CD14-positive monocyte (primary cell): ENCODE data around the gene INTS2. TPM values are rescaled to one million over a fixed set of nuclear protein-coding genes. Genes with fewer than 3 reads are reported as not detected.
"Not testable (repeated sequence)": the region's sequence is repeated elsewhere in the genome, so short reads cannot be mapped to it uniquely, and the experiment has no call there.

Experiments
- DNase-seq, 3 donors: peaks; one replicate each; pipeline ENCODE4 v3.0.0-alpha.2; 2011 to 2022
- H2AFZ ChIP-seq: 2 replicates; pipeline ENCODE4 v1.6.0; 2012; ENCODE audit warnings: mild to moderate bottlenecking, low read depth, low read length, inconsistent platforms; ENCODE audit not compliant: insufficient read depth, poor library complexity, severe bottlenecking
- H3K27ac ChIP-seq, 2 donors: 1 replicate in 1 of 2; 2 replicates in 1 of 2; pipeline ENCODE4 v1.5.1; 2012 to 2013; ENCODE audit warnings: low read length in 2 of 2, control low read depth in 1 of 2, inconsistent platforms in 1 of 2, low read depth in 1 of 2, mild to moderate bottlenecking in 1 of 2
- H3K27me3 ChIP-seq, 2 donors: one replicate each; pipeline versions ENCODE4 v1.6.0 to v1.6.1; 2011 to 2013; ENCODE audit warnings: low read length in 2 of 2; ENCODE audit not compliant: control insufficient read depth in 2 of 2, insufficient read depth in 2 of 2
- H3K36me3 ChIP-seq, 2 donors: replicated peaks in 1 of 2; 1 replicate in 1 of 2; 2 replicates in 1 of 2; pipeline versions ENCODE4 v1.5.1 to v1.6.1; 2012 to 2013; ENCODE audit warnings: low read length in 2 of 2, control low read depth in 1 of 2, inconsistent platforms in 1 of 2, mild to moderate bottlenecking in 1 of 2; ENCODE audit not compliant: insufficient read depth in 2 of 2, control insufficient read depth in 1 of 2
- H3K4me1 ChIP-seq, 2 donors: 1 replicate in 1 of 2; 2 replicates in 1 of 2; pipeline versions ENCODE4 v1.5.1 to v1.6.1; 2012 to 2013; ENCODE audit warnings: low read length in 2 of 2, control low read depth in 1 of 2, inconsistent platforms in 1 of 2, mild to moderate bottlenecking in 1 of 2, moderate library complexity in 1 of 2; ENCODE audit not compliant: insufficient read depth in 2 of 2, control insufficient read depth in 1 of 2
- H3K4me2 ChIP-seq: replicated peaks from 2 replicates; pipeline ENCODE3; 2012; ENCODE audit warnings: low read length, moderate library complexity, mild to moderate bottlenecking; ENCODE audit not compliant: poor library complexity, severe bottlenecking; ENCODE audit errors: extremely low read depth
- H3K4me3 ChIP-seq, 3 experiments: fragments of 200-600 bp in 1 of 3; sonication (generic) in 1 of 3; replicated peaks in 1 of 3; 1 replicate in 2 of 3; 2 replicates in 1 of 3; pipeline ENCODE4 v1.5.1; 2011 to 2013; ENCODE audit warnings: low read length in 3 of 3, mild to moderate bottlenecking in 3 of 3, control low read depth in 2 of 3, low read depth in 2 of 3, inconsistent platforms in 1 of 3, moderate library complexity in 1 of 3
- H3K79me2 ChIP-seq: 2 replicates; pipeline ENCODE4 v1.6.0; 2012; ENCODE audit warnings: mild to moderate bottlenecking, control low read depth, inconsistent platforms, low read length, moderate library complexity; ENCODE audit not compliant: insufficient read depth
- H3K9ac ChIP-seq: 2 replicates; pipeline ENCODE4 v1.6.0; 2017; ENCODE audit warnings: low read length, mild to moderate bottlenecking; ENCODE audit not compliant: insufficient read depth, poor library complexity, severe bottlenecking
- H3K9me3 ChIP-seq, 2 donors: replicated peaks in 1 of 2; 1 replicate in 1 of 2; 2 replicates in 1 of 2; pipeline versions ENCODE4 v1.5.1 to v1.6.1; 2012 to 2013; ENCODE audit warnings: low read length in 2 of 2, control low read depth in 1 of 2; ENCODE audit not compliant: control insufficient read depth in 1 of 2, insufficient read depth in 1 of 2
- H4K20me1 ChIP-seq: 2 replicates; pipeline ENCODE4 v1.6.0; 2012; ENCODE audit warnings: mild to moderate bottlenecking, low read length, control low read depth, moderate library complexity; ENCODE audit not compliant: insufficient read depth
- H3K27ac Mint-ChIP-seq, 7 donors: one replicate each; pipeline ENCODE4 v1.8.0; 2020; ENCODE audit warnings: mild to moderate bottlenecking in 7 of 7, mixed read lengths in 7 of 7, moderate library complexity in 6 of 7, inconsistent platforms in 2 of 7
- H3K27me3 Mint-ChIP-seq, 3 donors: one replicate each; pipeline ENCODE4 v1.8.0; 2021 to 2022; ENCODE audit warnings: low read depth in 3 of 3, mild to moderate bottlenecking in 3 of 3, mixed read lengths in 3 of 3, moderate library complexity in 3 of 3, inconsistent platforms in 1 of 3
- H3K36me3 Mint-ChIP-seq, 2 donors: one replicate each; pipeline ENCODE4 v1.8.0; 2020; ENCODE audit warnings: mixed read lengths in 2 of 2, inconsistent platforms in 1 of 2, mild to moderate bottlenecking in 1 of 2
- H3K4me1 Mint-ChIP-seq: one replicate; pipeline ENCODE4 v1.8.0; 2020; ENCODE audit warnings: mild to moderate bottlenecking, mixed read lengths
- H3K4me3 Mint-ChIP-seq, 2 donors: one replicate each; pipeline ENCODE4 v1.8.0; 2020; ENCODE audit warnings: mild to moderate bottlenecking in 2 of 2, mixed read lengths in 2 of 2, moderate library complexity in 1 of 2
- H3K9me3 Mint-ChIP-seq, 7 donors: one replicate each; pipeline ENCODE4 v1.8.0; 2020 to 2022; ENCODE audit warnings: mixed read lengths in 7 of 7, mild to moderate bottlenecking in 6 of 7, moderate library complexity in 6 of 7, inconsistent platforms in 2 of 7
- WGBS: methylation state at CpG from one replicate; pipeline ENCODE4 v1.1.5; 2013; ENCODE audit warnings: missing lambda C conversion rate; ENCODE audit not compliant: insufficient coverage; 5-methylcytosine and 5-hydroxymethylcytosine counted together
- intact Hi-C, 2 donors: fragments of 100-400 bp; cut with micrococcal nuclease; formaldehyde crosslinking; loops; one replicate each; pipeline versions ENCODE4 v1.15.0 to v1.15.1; 2023
- polyA plus RNA-seq, 3 donors: library from polyadenylated mRNA; depleted of rRNA in 1 of 3; unstranded in 2 of 3; stranded (reverse) in 1 of 3; fragments of 300-500 nt in 2 of 3; fragments of >200 nt in 1 of 3; fragmentation: Illumina TruSeq in 2 of 3; gene quantifications; 1 replicate in 2 of 3; 2 replicates in 1 of 3; pipeline ENCODE4 v1.2.3, GENCODE V29; 2012 to 2021
- TF ChIP-seq, protein P1 (sequence below): fragments of 200-600 bp; IDR thresholded peaks from one replicate; pipeline ENCODE4 v1.8.0; 2022; ENCODE audit warnings: antibody characterized with exemption, mild to moderate bottlenecking

The INTS2 gene
- polyA plus RNA-seq, 3 donors, result 2.2 to 2.9 (median 2.6) TPM

DNA sequence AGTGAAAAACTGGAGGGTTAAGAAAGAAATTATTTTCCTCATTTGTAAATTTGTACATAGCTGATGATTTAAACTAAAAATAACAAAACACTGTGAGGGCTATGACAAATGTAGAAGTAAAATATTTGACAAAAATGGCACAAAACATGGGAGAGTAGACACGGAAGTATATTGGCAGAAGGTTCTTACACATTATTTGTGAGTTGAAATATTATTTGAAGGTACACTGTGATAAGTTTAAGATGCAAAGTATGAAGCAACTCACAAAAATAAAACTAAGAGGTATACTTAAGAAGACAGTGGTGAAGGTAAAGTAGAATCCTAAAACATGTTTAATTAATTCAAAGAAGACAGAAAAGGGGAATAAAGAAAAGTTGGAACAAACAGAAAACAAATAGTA, 99.1 kb downstream of the INTS2 start:
- Histone ChIP-seq H4K20me1 (no peaks in the 10 kb centered on the region), H3K4me1 (no peaks in the 10 kb centered on the region), H3K79me2 (no peaks in the 10 kb centered on the region), H3K9ac (no peak overlapping the region), H2AFZ (no peak overlapping the region), H3K4me3 (no peak overlapping the region), H3K27me3 (no peaks in the 10 kb centered on the region), H3K9me3 (no peaks in the 10 kb centered on the region), H3K4me2 (no peak overlapping the region), H3K36me3 (no peaks in the 10 kb centered on the region), H3K27ac (no peak overlapping the region)
- Mint-ChIP-seq H3K27ac (no peak overlapping the region), H3K4me1 (no peaks in the 10 kb centered on the region), H3K9me3 (peaks cover 0 to 9% (median 2%) of the 10 kb centered on the region in 7 donors), H3K4me3 (no peak overlapping the region), H3K36me3 (peaks cover 22 to 46% of the 10 kb centered on the region in 2 donors), H3K27me3 (peaks cover 0 to 2% (median 0%) of the 10 kb centered on the region in 3 donors)
- WGBS, result no CpG with 5 or more reads among the region's 1 CpG
- TF ChIP-seq, protein P1, sequence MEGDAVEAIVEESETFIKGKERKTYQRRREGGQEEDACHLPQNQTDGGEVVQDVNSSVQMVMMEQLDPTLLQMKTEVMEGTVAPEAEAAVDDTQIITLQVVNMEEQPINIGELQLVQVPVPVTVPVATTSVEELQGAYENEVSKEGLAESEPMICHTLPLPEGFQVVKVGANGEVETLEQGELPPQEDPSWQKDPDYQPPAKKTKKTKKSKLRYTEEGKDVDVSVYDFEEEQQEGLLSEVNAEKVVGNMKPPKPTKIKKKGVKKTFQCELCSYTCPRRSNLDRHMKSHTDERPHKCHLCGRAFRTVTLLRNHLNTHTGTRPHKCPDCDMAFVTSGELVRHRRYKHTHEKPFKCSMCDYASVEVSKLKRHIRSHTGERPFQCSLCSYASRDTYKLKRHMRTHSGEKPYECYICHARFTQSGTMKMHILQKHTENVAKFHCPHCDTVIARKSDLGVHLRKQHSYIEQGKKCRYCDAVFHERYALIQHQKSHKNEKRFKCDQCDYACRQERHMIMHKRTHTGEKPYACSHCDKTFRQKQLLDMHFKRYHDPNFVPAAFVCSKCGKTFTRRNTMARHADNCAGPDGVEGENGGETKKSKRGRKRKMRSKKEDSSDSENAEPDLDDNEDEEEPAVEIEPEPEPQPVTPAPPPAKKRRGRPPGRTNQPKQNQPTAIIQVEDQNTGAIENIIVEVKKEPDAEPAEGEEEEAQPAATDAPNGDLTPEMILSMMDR, result no peak
- no peak for DNase-seq
- intact Hi-C loops, result no loop called here

DNA sequence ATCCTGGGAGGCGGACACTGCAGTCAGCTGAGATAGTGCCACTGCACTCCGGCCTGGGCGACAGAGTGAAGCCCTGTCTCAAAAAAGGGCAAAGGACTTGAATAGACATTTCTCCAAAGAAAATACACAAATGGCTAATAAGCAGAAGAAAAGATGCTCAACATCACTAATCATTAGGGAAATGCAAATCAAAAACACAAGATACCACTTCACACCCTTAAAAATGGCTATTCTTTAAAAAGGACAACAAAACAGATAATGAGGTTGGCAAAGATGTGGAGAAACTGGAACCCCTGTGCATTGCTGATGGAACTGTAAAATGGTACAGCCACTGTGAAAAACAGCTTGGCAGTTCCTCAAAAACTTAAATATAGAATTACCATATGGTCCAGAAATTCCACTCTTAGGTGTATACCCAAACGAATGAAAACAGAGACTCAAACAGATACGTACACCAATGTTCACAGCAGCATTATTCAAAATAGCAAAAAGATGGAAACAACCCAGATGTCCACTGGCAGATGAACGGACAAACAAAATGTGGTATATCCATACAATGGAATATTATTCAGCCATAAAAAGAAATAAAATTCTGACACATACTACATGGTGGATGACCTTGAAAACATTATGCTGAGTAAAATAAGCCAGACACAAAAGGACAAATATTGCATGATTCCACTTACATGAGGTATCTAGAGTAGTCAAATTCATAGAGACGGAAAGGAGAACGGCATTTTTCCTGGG, 100.0 kb downstream of the INTS2 start:
- Histone ChIP-seq H3K36me3 (no peaks in the 10 kb centered on the region), H3K4me3 (no peak overlapping the region), H3K27ac (no peak overlapping the region), H3K27me3 (no peaks in the 10 kb centered on the region), H3K4me1 (no peaks in the 10 kb centered on the region), H4K20me1 (no peaks in the 10 kb centered on the region), H3K9ac (no peak overlapping the region), H3K9me3 (no peaks in the 10 kb centered on the region), H3K4me2 (no peak overlapping the region), H2AFZ (no peak overlapping the region), H3K79me2 (no peaks in the 10 kb centered on the region)
- TF ChIP-seq, protein P1, result no peak
- Mint-ChIP-seq H3K9me3 (peaks cover 0 to 9% (median 2%) of the 10 kb centered on the region in 7 donors), H3K4me1 (no peaks in the 10 kb centered on the region), H3K4me3 (no peak overlapping the region), H3K36me3 (peaks cover 22 to 50% of the 10 kb centered on the region in 2 donors), H3K27ac (peak overlapping the region in 1 of 7 donors; percentile 62), H3K27me3 (peaks cover 0 to 2% (median 0%) of the 10 kb centered on the region in 3 donors)
- 100% methylated on average over 2 of the region's 8 CpGs for WGBS
- DNase-seq, result no peak
- intact Hi-C loops, result no loop called here

DNA sequence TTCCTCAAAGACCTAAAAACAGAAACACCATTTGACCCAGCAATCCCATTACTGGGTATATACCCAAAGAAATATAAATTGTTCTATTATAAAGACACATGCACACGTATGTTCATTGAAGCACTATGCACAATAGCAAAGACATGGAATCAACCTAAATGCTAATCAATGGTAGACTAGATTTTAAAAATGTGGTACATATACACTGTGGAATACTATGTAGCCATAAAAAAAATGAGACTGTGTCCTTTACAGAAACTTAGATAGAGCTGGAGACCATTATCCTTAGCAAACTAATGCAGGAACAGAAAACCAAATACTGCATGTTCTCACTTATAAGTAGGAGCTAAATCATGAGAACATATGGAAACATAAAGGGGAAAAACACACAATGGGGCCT, 100.9 kb downstream of the INTS2 start:
- H3K4me1 ChIP-seq, H3K27ac Mint-ChIP-seq, H4K20me1 ChIP-seq, H3K4me2 ChIP-seq, H3K27me3 ChIP-seq, DNase-seq, H3K9me3 Mint-ChIP-seq, H3K4me3 Mint-ChIP-seq, H2AFZ ChIP-seq, intact Hi-C loops, H3K9ac ChIP-seq, H3K9me3 ChIP-seq, H3K27me3 Mint-ChIP-seq, H3K36me3 ChIP-seq, H3K4me3 ChIP-seq, H3K27ac ChIP-seq, H3K79me2 ChIP-seq, H3K4me1 Mint-ChIP-seq: not testable (repeated sequence)
- H3K36me3 Mint-ChIP-seq, result peaks cover 23 to 53% of the 10 kb centered on the region in 2 donors
- no CpG with 5 or more reads among the region's 1 CpG for WGBS
